GM21526 (cell line): ENCODE measurements around the gene TMSB15B.
"Not testable (repeated sequence)": the region's sequence is repeated elsewhere in the genome, so short reads cannot be mapped to it uniquely, and the experiment has no call there.

Experiments used
- ATAC-seq: cut with Tn5 transposase; IDR thresholded peaks from one replicate; pipeline ENCODE4 v1.9.1; 2021; ENCODE audit warnings: moderate library complexity; ENCODE audit not compliant: unreplicated experiment, low FRiP score

Gene TMSB15B

DNA sequence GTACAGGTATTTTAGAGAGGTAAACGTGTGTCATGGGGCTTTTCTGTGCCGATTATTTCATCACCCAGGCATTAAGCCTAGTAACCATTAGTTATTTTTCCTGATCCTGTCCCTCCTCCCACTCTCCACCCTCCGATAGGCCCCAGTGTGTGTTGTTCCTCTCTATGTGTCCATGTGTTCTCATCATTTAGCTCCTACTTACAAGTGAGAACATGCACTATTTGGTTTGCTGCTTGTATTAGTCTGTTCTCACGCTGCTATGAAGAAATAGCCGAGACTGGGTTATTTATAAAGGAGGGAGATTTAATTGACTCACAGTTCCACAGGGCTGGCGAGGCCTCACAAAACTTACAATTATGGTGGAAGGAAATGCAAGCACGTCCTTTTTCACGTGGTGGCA is 53.1 kb downstream of the TMSB15B start:
- not testable (repeated sequence) for ATAC-seq
